OCI-LY7 (cell line): ENCODE data around the gene PIH1D1. TPM values are rescaled to one million over a fixed set of nuclear protein-coding genes. Genes with fewer than 3 reads are reported as not detected.
A peak's percentile ranks its signal among the peaks of the same experiment; 100 is the strongest.

Experiments
- BruUV-seq: library from RNA; stranded (reverse); fragments of 400-500 nt; replicated peaks from 2 replicates; lab custom pipeline; 2021; lab: Mats Ljungman, UMichigan
- CTCF ChIA-PET: fragments of 300-600 bp; sonication (Branson Sonifier 250); formaldehyde crosslinking; loops from one replicate; lab custom pipeline; 2022; ENCODE audit warnings: antibody characterized with exemption; ENCODE audit not compliant: unreplicated experiment; lab: Charles Lee
- POLR2A ChIA-PET: fragments of 300-600 bp; sonication (Branson Sonifier 250); formaldehyde crosslinking; loops from one replicate; lab custom pipeline; 2022; ENCODE audit warnings: antibody characterized with exemption; lab: Charles Lee
- DNase-seq: peaks from one replicate; pipeline ENCODE4 v3.0.0-alpha.2; 2015; ENCODE audit warnings: low spot score
- H2AFZ ChIP-seq: fragments of 200-600 bp; sonication (generic), shearing (Covaris generic); 2 replicates; pipeline ENCODE4 v1.6.1; 2014; ENCODE audit warnings: mild to moderate bottlenecking, antibody characterized with exemption, low read length, moderate library complexity
- H3K27ac ChIP-seq: fragments of 200-600 bp; sonication (generic); 2 replicates; pipeline ENCODE4 v1.5.1; 2014; ENCODE audit warnings: mixed run types, low read depth, mild to moderate bottlenecking, moderate library complexity, low read length, inconsistent platforms; ENCODE audit not compliant: poor library complexity, severe bottlenecking
- H3K36me3 ChIP-seq: fragments of 200-600 bp; sonication (generic); 2 replicates; pipeline ENCODE4 v1.6.1; 2014; ENCODE audit warnings: mild to moderate bottlenecking, antibody characterized with exemption, low read length, moderate library complexity, mixed read lengths; ENCODE audit not compliant: insufficient read depth
- H3K4me1 ChIP-seq: fragments of 200-600 bp; sonication (generic); 2 replicates; pipeline ENCODE4 v1.5.1; 2014; ENCODE audit warnings: mild to moderate bottlenecking, low read length; ENCODE audit not compliant: insufficient read depth, poor library complexity, severe bottlenecking
- H3K4me2 ChIP-seq: fragments of 200-600 bp; sonication (generic); 2 replicates; pipeline ENCODE4 v1.6.1; 2014; ENCODE audit warnings: mild to moderate bottlenecking, low read length
- H3K4me3 ChIP-seq: fragments of 200-600 bp; sonication (generic); 2 replicates; pipeline ENCODE4 v1.5.1; 2014; ENCODE audit warnings: mild to moderate bottlenecking, low read depth, low read length; ENCODE audit not compliant: poor library complexity, severe bottlenecking
- H3K79me2 ChIP-seq: fragments of 200-600 bp; sonication (generic); 2 replicates; pipeline ENCODE4 v1.6.1; 2016; ENCODE audit warnings: low read depth, mild to moderate bottlenecking, low read length, moderate library complexity, mixed read lengths; ENCODE audit not compliant: insufficient read depth
- H3K9me2 ChIP-seq: fragments of 200-600 bp; sonication (generic); 2 replicates; pipeline ENCODE4 v1.6.1; 2016; ENCODE audit warnings: mild to moderate bottlenecking, low read length, mixed read lengths; ENCODE audit not compliant: insufficient read depth
- H3K9me3 ChIP-seq: fragments of 200-600 bp; sonication (generic); 2 replicates; pipeline ENCODE4 v1.6.1; 2014; ENCODE audit warnings: mild to moderate bottlenecking, mixed run types, low read length, mixed read lengths
- H4K20me1 ChIP-seq: fragments of 200-600 bp; sonication (generic); 2 replicates; pipeline ENCODE4 v1.6.1; 2014; ENCODE audit warnings: mild to moderate bottlenecking, antibody characterized with exemption, low read length, moderate library complexity, mixed read lengths; ENCODE audit not compliant: insufficient read depth
- CTCF ChIP-seq: fragments of 200-600 bp; sonication (generic); conservative IDR thresholded peaks from 2 replicates; pipeline ENCODE4 v1.5.1; 2014; ENCODE audit warnings: mild to moderate bottlenecking, antibody characterized with exemption, low read length, moderate library complexity, mixed read lengths
- EZH2phosphoT487 ChIP-seq: fragments of 200-600 bp; sonication (generic); IDR thresholded peaks from 2 replicates; pipeline ENCODE4 v1.6.1; 2018; ENCODE audit warnings: low read depth, borderline replicate concordance, mild to moderate bottlenecking, mixed run types, antibody characterized with exemption, low read length, moderate library complexity, mixed read lengths
- intact Hi-C: fragments of 100-400 bp; cut with micrococcal nuclease; formaldehyde crosslinking; loops from one replicate; pipeline ENCODE4 v1.10.0; 2022; ENCODE audit not compliant: unreplicated experiment
- total RNA-seq, 2 experiments: library from RNA; depleted of rRNA in 1 of 2; stranded (reverse); fragments of >200 nt in 1 of 2; shearing (Covaris generic) in 1 of 2; gene quantifications; 2 replicates each; pipeline ENCODE4 v1.2.3, GENCODE V29; 2014 to 2022

Gene PIH1D1
- total RNA-seq, 2 experiments from 2014 or later, result 95.5 to 117 TPM

- no peak overlapping the region for H2AFZ ChIP-seq
- H3K4me3 ChIP-seq, result no peak overlapping the region
- BruUV-seq, result no TSS peak
- H3K9me3 ChIP-seq, result no peaks in the 10 kb centered on the region
- DNase-seq, result no peak
- H3K36me3 ChIP-seq, result no peaks in the 10 kb centered on the region
- H3K4me1 ChIP-seq, result peaks cover 78% of the 10 kb centered on the region
- no peaks in the 10 kb centered on the region for H3K9me2 ChIP-seq
- intact Hi-C loops, result no loop called here
- H3K27ac ChIP-seq, result no peak overlapping the region
- no peak overlapping the region for H3K4me2 ChIP-seq
- TF ChIP-seq EZH2phosphoT487 (no peak), CTCF (no peak)
- ChIA-PET POLR2A (no interaction called here), CTCF (no interaction called here)
- H3K79me2 ChIP-seq, result no peaks in the 10 kb centered on the region
- no peaks in the 10 kb centered on the region for H4K20me1 ChIP-seq
Measured at GRCh38 chr19:49413348-49413747, 38.3 kb downstream of the PIH1D1 start.

GRCh38 chr19:49411681-49412326 lies 39.8 kb downstream of the PIH1D1 start:
- Histone ChIP-seq H3K4me3 (no peak overlapping the region), H3K9me3 (no peaks in the 10 kb centered on the region), H3K4me2 (peak overlapping the region; percentile 34; the same call in 1 of the 2 replicates), H4K20me1 (no peaks in the 10 kb centered on the region), H2AFZ (peak overlapping the region; percentile 58; the same call in 1 of the 2 replicates), H3K9me2 (no peaks in the 10 kb centered on the region), H3K4me1 (peaks cover 78% of the 10 kb centered on the region), H3K27ac (peak overlapping the region; percentile 39), H3K79me2 (no peaks in the 10 kb centered on the region), H3K36me3 (no peaks in the 10 kb centered on the region)
- CTCF ChIA-PET, result no interaction called here
- POLR2A ChIA-PET, result interaction anchor here (0.6 to 1.6 kb wide), 5 partner anchors 10 to 237 kb away, joined by 3 to 5 read pairs (median 4); no protein-coding TSS in a partner anchor
- DNase-seq, result no peak
- intact Hi-C loops, result no loop called here
- no TSS peak for BruUV-seq
- no peak for TF ChIP-seq EZH2phosphoT487
- TF ChIP-seq CTCF, result no peak

GRCh38 chr19:49409441-49410029 lies 42.1 kb downstream of the PIH1D1 start:
- H2AFZ ChIP-seq, result peak overlapping the region; percentile 7; the same call in 1 of the 2 replicates
- POLR2A ChIA-PET, result interaction anchor here (0.6 to 1.2 kb wide), 3 partner anchors 8 to 87 kb away, joined by 3 to 5 read pairs (median 3); no protein-coding TSS in a partner anchor
- peak overlapping the region; percentile 68 for H3K4me2 ChIP-seq
- CTCF ChIA-PET, result interaction anchor here (0.6 to 1.1 kb wide), 2 partner anchors 18 to 108 kb away, joined by 3 to 4 read pairs; no protein-coding TSS in a partner anchor
- no peak for TF ChIP-seq CTCF
- TF ChIP-seq EZH2phosphoT487, result no peak
- no peaks in the 10 kb centered on the region for H4K20me1 ChIP-seq
- intact Hi-C loops, result no loop called here
- H3K4me1 ChIP-seq, result peaks cover 74% of the 10 kb centered on the region
- H3K9me3 ChIP-seq, result no peaks in the 10 kb centered on the region
- peak overlapping the region; percentile 79 for H3K27ac ChIP-seq
- no TSS peak for BruUV-seq
- peak overlapping the region; percentile 54 for H3K4me3 ChIP-seq
- no peaks in the 10 kb centered on the region for H3K9me2 ChIP-seq
- DNase-seq, result peak; percentile 82
- H3K79me2 ChIP-seq, result no peaks in the 10 kb centered on the region
- H3K36me3 ChIP-seq, result no peaks in the 10 kb centered on the region
